CD4-positive, alpha-beta T cell treated with Interleukin-10 for 1 hour (primary cell): ENCODE data around the gene OR2T5.
"Not testable (repeated sequence)": the region's sequence is repeated elsewhere in the genome, so short reads cannot be mapped to it uniquely, and the experiment has no call there.

ENCODE experiments used
- DNase-seq: peaks from one replicate; pipeline ENCODE4 v3.0.0-alpha.2; 2020

The OR2T5 gene

GRCh38 chr1:248510217-248510616, 21.8 kb downstream of the OR2T5 start:
- not testable (repeated sequence) for DNase-seq

- DNase-seq, result no peak
These were observed 33.5 kb downstream of the OR2T5 start for GRCh38 chr1:248521856-248522255.

- DNase-seq, result not testable (repeated sequence)
These were observed 49.1 kb downstream of the OR2T5 start for GRCh38 chr1:248537449-248537848.
